GM12892 (cell line): ENCODE results near the gene FOXO3.
"Not testable (repeated sequence)": the region's sequence is repeated elsewhere in the genome, so short reads cannot be mapped to it uniquely, and the experiment has no call there.

Experiments used
- POLR2A ChIP-seq: IDR thresholded peaks from 2 replicates; pipeline ENCODE4 v1.6.1; 2011; ENCODE audit warnings: low read depth, low read length, control low read depth
- POLR2AphosphoS5 ChIP-seq: IDR thresholded peaks from 2 replicates; pipeline ENCODE4 v1.6.1; 2011; ENCODE audit warnings: low read depth, low read length, control low read depth
- TAF1 ChIP-seq: IDR thresholded peaks from 2 replicates; pipeline ENCODE4 v1.6.1; 2011; ENCODE audit warnings: low read depth, mild to moderate bottlenecking, control low read depth, low read length, borderline replicate concordance

DNA sequence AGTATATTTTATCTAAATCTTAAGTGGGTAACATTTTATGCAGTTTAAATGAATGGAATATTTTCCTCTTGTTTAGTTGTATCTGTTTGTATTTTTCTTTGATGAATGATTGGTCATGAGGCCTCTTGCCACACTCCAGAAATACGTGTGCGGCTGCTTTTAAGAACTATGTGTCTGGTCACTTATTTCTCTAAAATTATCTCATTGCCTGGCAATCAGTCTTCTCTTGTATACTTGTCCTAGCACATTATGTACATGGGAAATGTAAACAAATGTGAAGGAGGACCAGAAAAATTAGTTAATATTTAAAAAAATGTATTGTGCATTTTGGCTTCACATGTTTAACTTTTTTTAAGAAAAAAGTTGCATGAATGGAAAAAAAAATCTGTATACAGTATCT lies 123.3 kb downstream of the FOXO3 start:
- not testable (repeated sequence) for TF ChIP-seq TAF1, POLR2A, POLR2AphosphoS5
